ENCODE measurements around the gene CNIH2.
"Not testable (repeated sequence)": the region's sequence is repeated elsewhere in the genome, so short reads cannot be mapped to it uniquely, and the experiment has no call there.

CNIH2 gene

DNA sequence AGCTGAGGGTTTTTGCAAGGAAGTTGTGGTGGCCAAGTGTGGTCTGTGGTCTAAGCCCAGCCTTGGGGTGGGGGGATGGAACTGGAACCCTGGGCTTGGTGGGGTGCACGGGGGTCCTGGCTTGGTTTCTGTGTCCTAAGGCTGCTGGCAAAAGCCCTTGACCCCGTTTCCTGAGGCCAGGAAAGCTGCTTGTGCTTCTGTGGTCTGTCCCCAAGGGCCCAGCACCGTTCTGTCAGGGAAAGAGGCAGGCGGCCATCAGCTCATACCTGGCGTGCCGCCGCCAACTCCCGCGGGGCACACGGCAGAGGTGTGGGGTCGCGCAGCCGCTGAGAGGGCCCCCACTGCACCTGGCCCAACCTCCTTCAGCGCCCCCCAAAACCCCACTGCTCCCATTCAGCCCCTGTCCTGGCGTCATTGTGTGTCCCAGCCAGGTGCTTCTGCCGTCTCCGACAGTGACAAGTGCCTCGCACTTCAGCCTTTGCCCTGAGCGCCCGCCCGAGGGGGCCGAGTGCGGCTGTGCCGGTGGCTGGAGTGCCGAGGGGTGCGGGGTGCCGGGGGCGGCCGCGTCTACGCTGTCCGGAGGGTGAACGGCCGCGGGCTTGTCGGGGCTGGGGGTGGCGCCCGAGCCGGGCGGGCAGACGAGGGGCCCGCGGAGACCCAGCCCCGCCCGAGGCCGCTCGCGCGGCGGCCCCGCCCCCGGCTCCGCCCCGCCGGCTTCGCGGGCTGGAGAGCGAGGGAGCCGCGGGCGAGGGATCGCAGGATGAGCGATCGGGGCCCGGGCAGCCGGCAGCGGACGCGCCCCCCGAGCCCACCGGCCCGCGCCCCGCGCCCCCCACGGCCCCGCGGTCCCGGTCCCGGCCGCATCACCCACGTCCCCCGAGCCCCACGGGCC lies at the start of gene CNIH2:
CNIH2 (plus strand) TSS at position 705 of the 892 bp plus-strand sequence. CDS start 282 bp downstream, outside the sequence.
- no peak for DNase-seq

GRCh38 chr11:66228521-66228920 lies 49.5 kb upstream of the CNIH2 start:
- no peak for DNase-seq

GRCh38 chr11:66230156-66230555 lies 47.8 kb upstream of the CNIH2 start:
- no peak for DNase-seq

DNA sequence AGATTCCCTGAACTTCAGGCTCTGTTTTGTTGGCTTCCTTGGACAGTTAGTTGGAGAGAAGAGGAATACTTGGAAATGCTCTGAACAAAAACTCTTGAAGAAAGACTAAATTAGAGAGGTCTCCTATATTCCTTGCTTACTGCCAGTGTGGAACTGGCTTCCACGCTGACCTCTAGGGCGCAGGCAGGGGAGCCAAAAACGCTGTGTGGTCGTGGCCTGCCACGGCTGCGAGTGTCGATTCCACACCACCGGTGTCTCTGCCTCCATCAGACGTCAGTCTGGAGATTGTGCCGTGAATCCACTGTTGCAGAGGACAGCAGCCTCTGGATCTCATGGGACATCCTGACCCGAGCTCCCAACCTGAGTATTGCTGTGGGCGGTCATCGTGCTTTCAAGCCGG lies 47.0 kb upstream of the CNIH2 start:
- DNase-seq = no peak

- no peak for DNase-seq
These were observed 46.4 kb upstream of the CNIH2 start for GRCh38 chr11:66231561-66231960.

DNA sequence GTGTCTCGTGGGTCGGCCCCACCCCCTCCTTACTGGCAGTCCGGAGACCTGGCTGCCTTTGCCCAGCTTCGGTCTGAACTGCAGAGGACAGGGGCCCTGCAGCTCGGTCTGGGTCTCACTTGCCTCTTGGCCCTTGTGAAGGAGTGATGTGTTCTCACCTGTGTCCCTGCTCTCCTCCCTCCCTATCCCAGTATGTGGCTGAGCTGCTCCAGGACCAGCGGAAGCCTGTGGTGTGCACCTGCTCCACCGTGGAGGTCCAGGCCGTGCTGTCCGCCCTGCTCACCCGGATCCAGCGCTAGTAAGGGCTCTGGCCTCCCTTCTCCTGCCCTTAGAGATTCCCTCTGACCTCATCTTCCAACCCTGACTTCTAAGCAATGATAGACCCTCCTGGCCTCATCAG lies 45.2 kb upstream of the CNIH2 start:
- no peak for DNase-seq

- no peak for DNase-seq
These were observed 44.7 kb upstream of the CNIH2 start for GRCh38 chr11:66233301-66233700.

GRCh38 chr11:66235141-66235540 lies 42.8 kb upstream of the CNIH2 start:
- DNase-seq = no peak

- no peak for DNase-seq
These were observed 40.1 kb upstream of the CNIH2 start for GRCh38 chr11:66237867-66238266.

DNA sequence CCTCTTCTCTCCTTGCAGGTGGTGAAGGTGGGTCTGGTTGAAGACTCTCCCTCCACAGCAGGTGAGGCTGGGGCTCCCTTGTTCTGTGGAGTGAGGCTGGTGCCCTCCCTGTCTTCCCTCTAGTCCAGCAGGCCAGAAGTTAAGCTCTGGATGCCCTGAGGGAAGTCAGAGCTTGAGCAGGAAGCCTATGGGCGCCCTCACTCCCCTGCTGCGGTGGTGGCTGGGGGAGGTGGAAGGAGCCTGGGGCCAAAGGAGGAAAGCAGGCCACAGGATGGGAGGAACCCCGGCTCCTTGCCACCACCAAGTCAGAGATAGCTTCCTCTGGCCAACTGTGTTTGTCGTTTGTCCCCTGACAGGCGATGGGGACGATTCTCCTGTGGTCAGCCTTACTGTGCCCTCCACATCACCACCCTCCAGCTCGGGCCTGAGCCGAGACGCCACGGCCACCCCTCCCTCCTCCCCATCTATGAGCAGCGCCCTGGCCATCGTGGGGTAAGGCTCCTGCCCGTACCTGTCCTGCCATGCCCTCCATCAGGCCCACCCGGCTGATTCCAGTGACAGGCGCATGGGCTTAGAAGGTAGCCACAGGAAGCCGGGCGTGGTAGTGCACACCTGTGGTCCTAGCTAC lies 39.1 kb upstream of the CNIH2 start:
- DNase-seq = no peak

GRCh38 chr11:66239511-66239910 lies 38.5 kb upstream of the CNIH2 start:
- DNase-seq = no peak

DNA sequence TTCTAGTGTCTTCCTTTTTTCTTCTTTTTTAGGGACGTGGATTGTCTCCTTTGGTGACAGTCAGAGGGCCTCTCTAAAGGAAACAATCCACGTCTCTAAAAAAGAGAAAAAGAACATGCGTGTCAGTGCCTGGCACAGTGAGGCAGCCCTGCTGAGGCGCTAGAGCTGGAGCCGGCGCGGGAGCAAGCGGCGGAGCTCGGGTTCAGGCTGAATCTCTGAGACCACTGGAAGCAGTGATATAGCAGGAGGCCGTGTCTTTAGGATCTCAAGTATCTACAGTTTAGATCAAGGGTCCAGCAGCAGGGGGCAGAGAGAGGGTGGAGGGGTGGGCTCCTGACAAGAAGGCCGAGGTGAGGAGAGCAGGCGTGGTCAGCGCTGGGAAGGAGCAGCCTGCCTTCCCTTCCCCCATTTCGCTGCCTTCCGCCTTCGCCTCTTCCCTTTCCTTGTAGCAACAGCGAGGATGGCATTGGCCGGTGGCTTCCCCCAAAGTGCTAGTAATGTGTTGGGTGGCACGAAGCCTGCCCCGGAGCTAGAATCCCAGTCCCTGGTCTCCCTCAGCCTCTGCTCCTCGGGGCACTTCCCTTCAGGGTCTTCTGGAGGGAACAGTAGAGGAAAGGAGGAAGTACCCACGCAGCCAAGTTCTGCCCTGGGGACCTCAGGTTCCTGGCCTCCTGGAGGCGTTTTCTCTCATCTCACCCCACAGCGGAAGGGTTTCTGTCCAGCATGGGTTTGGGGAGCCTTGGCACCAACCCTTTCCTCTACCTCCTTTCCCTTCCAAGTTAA lies 37.8 kb upstream of the CNIH2 start:
- DNase-seq = no peak

DNA sequence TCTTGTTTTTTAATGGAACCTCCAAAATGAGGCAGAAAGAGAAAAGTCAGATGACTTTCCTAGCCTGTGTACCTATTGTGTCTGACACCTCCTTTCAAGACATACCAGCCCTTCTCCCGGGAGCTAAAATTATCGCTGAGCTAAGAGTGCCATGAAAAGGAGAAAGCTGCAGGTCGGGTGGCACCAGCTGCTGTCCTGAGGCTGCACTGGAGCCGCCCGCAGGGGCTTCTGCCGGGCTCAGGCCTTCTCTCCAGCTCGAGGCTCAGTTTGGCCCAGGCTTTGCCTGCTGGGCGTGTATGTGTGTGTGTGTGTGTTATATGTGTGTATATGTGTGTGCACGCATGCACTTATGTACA lies 37.2 kb upstream of the CNIH2 start:
- DNase-seq = no peak

- DNase-seq = no peak
These were observed 35.7 kb upstream of the CNIH2 start for GRCh38 chr11:66242095-66242765.

GRCh38 chr11:66243782-66244535 lies 34.0 kb upstream of the CNIH2 start:
- no peak for DNase-seq

- DNase-seq = no peak
These were observed 30.7 kb upstream of the CNIH2 start for GRCh38 chr11:66247295-66247694.

DNA sequence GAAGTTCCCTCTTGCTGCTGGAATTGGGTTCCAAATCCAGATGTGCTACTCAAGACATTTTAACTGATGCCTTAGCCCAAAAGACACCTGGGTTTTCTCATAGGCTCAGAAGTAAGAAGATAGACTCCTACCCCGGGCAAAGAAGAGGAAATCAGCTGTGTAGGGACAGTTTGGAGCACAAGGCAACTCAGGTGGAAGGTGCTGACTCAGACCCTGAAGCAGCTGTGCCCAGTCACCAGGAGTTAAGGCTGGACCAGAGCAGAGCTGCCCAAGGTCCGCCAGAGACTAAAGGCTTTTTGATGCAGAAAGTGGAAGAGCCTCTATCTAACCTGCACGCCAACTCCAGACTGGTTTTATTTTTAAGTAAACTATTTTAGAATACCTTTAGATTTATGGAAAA lies 30.2 kb upstream of the CNIH2 start:
- DNase-seq = no peak

DNA sequence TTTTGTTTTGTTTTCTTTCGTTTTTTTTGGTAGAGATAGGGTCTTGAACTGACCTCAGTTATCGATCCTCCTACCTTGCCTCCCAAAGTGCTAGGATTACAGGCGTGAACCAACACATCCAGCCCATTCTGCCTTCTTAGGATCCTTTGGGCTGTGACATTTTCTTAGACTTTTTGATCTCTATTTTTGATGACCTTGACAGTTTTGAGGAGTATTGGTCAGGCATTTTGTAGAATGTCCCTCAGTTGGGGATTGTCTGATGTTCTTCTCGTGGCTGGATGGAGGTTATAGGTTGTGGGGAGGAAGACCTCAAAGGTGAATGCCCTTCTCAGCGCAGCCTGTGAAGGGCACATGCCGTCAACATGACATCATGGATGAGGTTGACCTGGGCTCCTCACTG lies 29.1 kb upstream of the CNIH2 start:
- no peak for DNase-seq

GRCh38 chr11:66251809-66252208 lies 26.2 kb upstream of the CNIH2 start:
- DNase-seq = no peak

DNA sequence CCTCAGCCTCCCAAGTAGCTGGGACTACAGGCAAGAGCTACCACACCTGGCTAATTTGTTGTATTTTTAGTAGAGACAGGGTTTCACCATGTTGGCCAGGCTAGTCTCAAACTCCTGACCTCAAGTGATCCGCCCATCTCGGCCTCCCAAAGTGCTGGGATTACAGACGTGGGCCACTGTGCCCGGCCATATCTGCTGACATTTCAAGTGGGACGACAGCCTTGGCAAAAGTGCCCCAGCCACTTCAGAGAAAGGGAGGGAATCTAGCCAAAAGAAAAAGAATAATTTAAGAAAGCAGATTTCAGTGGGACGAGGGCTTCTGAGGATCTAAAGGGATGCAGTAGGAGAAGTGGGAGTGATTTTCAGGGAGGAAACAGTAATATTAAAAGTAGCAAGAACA lies 24.9 kb upstream of the CNIH2 start:
- not testable (repeated sequence) for DNase-seq

GRCh38 chr11:66258473-66258893 lies 19.5 kb upstream of the CNIH2 start:
- DNase-seq = no peak

DNA sequence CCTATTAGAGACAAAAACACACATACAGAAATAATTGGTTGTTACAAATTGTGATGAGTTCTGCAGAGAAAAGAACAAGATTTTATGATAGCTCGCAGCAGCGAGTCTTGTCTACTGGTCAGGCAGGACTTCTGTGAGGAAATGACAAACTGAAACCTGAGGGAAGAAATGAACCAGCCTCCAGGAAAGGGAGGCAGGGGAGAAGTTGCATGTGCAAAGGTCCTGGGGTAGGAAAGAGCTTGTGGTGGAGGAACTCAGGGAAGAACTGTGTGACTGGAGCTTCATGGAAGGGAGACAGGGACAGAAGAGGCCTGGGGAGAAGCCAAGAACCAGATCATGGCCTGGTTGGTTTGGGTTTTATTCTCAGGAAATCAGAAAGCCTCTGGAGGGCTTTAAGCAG lies 18.8 kb upstream of the CNIH2 start:
- no peak for DNase-seq

All from NCI-H187 treated with DMSO at 0.1 percent for 48 hours (cell line).